GM12873 (cell line): ENCODE data around the gene CELSR1.

Experiments used
- TF ChIP-seq, protein P1 (sequence below): IDR thresholded peaks from 2 replicates; pipeline ENCODE4 v1.5.1; 2012; ENCODE audit warnings: low read depth, mild to moderate bottlenecking, moderate library complexity, low read length, control low read depth; ENCODE audit not compliant: insufficient read depth; ENCODE audit errors: missing control alignments

CELSR1 gene

DNA sequence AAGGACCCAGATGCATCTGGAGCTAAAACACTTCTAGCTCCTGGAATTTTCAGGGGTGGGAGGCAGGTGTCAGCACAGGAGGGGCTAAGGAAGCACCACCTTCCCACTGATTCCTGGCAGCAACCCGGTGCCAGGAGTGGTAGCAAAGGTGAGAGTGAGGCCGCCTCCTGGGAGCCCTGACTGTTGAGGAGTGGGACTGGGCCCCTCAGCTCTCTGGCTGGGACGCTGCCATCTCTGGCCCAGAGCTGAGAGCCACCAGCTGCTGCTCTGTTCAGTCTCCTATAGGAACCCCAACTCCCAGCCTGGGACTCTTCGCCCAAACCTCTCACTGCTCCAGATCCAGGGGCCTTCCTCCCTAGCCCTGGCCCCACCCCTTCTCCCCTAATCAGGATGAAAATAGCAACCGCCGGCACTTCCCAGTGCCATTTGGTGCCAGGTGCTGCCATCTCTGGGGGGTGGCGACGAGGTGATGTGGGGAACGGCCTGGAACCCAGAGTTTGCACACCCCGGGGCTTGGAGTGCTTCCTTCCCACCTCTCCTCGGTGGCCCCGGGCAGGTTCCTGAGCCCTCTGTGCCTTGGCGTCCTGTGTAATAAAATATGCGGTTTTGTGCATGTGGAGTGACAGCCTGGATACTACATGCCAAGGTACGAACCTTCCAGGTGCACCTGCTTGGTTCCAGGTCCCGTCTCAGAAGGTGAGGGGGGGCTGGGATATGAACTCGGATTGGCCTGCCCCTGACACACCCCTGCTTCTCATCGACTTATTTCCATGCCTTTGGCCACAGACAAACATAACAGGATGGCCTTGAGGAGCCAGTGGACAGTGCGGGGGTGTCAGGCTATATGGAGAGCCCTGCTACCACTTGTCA is 35.7 kb upstream of the CELSR1 start:
- TF ChIP-seq, protein P1, sequence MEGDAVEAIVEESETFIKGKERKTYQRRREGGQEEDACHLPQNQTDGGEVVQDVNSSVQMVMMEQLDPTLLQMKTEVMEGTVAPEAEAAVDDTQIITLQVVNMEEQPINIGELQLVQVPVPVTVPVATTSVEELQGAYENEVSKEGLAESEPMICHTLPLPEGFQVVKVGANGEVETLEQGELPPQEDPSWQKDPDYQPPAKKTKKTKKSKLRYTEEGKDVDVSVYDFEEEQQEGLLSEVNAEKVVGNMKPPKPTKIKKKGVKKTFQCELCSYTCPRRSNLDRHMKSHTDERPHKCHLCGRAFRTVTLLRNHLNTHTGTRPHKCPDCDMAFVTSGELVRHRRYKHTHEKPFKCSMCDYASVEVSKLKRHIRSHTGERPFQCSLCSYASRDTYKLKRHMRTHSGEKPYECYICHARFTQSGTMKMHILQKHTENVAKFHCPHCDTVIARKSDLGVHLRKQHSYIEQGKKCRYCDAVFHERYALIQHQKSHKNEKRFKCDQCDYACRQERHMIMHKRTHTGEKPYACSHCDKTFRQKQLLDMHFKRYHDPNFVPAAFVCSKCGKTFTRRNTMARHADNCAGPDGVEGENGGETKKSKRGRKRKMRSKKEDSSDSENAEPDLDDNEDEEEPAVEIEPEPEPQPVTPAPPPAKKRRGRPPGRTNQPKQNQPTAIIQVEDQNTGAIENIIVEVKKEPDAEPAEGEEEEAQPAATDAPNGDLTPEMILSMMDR: no peak

DNA sequence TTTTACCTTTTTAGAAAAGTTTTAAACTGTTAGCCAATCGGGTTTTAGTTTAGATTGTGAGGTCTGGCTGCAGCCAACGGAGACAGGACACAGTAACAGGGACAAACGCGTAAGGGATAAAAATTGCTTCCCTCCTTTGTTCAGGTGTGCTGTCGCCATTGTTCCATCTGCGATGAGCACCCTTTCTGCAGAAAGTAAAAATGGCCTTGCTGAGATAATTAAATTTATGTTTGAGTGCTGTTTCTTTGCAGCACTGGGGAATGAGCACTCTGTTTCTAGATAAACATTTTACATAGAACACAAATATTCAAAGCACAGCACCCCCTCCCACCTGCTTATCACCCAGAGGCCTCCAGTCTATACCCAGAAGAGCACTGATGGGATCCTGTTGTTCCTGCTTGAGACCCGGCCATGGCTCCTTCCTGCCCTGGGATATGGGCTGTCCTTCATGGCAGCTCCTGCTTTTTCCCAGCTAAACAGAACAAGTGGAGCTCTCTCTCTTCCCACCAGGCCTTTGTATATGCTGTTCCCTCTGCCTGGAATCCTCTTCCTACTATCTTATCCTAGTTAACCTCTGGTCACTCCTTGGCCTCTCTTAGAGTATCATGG is 34.3 kb upstream of the CELSR1 start:
- TF ChIP-seq, protein P1: no peak

DNA sequence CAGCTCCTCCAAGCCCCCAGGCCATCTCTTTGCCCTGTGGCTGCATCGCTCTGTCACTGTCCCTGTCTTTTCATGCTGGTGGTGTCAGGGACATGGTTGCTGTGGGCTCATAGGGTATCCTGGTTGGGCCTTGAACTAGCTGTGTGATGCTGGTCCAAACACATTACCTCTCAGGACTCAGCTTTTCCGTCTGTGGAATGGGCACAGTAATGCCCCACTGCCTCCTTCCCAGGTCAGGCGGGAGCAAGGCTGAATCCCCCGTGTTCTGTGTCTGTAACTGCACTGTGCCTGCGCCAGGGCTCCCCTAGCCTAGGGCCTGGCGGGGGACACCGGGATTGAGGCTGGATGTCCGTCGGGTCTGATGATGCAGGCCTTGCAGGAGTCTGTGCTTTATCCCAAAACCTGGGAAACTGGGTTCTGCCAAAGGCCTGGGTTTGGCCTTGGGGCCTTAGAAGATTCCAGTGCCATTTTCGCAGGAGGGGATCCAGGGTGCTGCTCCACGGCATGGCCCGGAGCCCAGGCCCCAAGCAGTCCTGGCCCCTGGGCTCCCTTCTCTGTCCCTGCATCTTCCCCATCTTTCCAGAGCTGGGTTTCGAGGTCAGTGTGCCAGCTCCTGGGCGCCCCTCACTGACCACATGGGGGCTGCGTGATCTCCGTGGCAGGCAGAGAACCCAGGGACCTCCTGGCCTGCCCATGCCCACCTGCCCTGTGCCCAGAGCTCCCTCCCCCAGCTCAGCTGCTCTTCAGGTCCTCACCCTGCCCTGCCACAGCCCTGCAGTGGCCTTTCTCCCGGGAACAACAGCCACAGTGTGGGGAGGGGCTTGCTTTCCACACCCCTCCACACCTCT is 32.7 kb upstream of the CELSR1 start:
- TF ChIP-seq, protein P1: no peak

DNA sequence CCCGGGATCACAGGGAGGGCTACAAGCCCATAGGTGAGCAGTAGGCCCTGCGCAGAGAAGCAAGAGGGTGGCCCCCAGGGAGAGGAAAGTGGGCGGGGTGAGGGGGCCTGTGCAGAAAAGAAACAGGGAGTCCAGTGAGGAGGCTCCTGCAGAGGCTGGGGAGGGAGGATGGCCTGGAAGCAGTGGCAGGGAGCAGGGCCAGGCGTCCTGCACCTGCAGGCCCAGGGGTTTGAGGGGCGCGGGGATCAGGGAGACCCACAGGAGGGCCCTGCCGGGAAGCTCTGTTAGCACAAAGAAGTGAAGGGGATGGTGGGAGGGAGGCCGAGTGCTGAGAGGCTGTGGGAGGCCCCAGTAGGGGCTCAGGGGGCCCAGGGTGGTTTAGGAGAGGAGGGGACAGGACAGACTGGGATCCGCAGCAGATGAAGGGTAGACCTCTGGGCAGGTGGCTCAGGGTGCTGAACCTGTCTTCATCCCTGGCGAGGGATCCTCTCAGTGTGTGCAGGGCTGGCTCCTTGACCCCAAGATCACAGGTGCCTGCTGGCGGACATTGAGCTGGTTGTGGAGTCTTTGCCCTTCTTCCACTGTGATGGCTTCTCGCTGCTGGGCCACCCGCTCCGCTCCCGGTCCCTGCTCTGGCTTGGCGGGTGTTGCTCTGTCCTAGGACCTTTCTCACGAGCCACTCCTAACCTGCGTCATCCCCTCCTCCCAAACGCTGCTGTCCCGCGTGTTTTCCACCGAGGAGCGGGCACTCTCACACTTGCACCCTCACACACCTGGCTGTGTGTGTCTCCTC is 31.8 kb upstream of the CELSR1 start:
- TF ChIP-seq, protein P1: no peak

DNA sequence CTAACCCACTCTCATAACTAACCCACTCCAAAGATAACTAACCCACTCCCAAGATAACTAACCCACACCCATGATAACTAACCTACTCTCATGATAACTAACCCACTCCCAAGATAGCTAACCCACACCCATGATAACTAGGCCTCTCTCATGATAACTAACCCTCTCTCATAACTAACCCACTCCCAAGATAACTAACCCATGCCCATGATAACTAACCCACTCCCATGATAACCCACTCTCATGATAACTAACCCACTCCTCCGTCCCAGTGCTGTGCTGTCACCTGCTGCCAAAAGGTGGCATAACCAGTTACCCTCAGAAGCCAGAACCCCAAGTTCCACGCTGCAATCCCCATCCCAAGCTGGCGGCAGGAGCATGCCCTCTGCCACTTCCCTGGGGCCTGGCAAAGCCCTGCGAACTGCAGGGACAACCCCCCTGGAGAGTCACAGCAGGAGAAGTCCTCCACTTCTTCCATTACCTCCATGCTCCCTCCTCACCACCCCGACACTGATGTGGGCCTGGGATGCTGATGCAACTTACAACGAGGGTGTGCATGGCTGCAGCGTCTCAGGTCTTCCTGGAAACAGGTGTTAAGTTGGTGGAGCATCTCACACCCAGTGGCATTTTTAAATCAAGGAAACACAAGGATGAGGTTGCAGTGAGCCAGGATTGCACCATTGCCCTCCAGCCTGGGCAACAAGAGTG is 30.8 kb upstream of the CELSR1 start:
- TF ChIP-seq, protein P1: peak; percentile 11

DNA sequence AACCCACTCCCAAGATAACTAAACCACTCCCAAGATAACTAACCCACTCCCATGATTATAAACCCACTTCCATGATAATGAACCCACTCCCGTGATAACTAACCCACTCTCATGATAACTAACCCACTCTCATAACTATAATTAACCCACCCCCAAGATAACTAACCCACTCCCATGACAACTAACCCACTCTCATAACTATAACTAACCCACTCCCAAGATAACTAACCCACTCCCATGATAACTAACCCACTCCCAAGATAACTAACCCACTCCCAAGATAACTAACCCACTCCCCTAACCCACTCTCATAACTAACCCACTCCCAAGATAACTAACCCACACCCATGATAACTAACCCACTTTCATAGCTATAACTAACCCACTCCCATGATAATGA is 30.1 kb upstream of the CELSR1 start:
- TF ChIP-seq, protein P1: no peak
